GM12865 (cell line): ENCODE data around the gene TCERG1L.

ENCODE experiments used
- DNase-seq: peaks from one replicate; pipeline ENCODE4 v3.0.0; 2010; ENCODE audit warnings: low read depth
- H3K4me3 ChIP-seq: 2 replicates; pipeline ENCODE4 v1.5.1; 2011; ENCODE audit warnings: mild to moderate bottlenecking, low read depth, low read length, control low read depth
- CTCF ChIP-seq: IDR thresholded peaks from 2 replicates; pipeline ENCODE4 v1.5.1; 2011; ENCODE audit warnings: low read length, control low read depth, low read depth, inconsistent platforms; ENCODE audit not compliant: insufficient read depth; ENCODE audit errors: missing control alignments

The TCERG1L gene

DNA sequence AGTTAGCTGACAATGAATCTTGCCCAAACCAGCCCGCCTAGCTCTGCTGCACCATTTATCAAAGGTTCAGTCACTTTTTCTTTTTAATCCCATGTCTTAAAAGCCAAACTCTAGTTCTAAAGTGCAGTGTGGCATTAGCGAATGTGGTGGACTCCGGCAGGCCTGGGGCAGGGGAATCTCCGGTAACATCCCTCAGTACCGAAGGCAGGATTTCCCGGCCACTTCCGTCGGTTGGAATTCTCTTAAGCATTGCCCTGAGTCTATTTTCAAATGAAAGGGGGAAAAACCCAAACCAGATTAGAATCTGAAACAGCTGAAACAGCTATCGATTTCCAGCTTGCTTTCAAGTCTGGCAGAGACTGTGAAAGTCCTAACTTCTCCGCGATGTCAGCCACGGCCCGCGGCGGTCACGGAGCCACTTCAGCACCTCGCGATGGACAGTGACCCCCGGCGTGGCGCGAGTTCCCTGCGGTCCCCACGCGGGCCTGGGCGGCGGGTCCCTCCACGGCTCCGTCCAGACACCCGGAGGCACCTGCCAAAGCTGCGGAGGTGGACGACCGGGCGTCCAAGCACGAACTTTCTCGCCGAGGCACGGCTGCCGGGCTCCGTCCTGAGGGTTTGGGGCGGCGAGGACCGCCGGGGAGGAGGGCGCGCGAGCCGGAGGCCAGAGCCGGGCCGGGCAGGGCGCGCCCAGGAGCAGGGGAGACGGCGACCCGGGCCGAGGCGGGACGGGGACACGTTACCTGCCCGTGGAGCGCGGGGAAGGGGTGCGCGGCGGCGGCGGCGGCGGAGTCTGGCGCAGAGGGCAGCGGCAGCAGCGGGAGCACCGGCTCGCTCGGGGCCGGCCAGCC is 745 bp downstream of the TCERG1L start:
- no peak overlapping the region for H3K4me3 ChIP-seq
- DNase-seq = no peak
- TF ChIP-seq CTCF = no peak

- DNase-seq = no peak
- TF ChIP-seq CTCF = no peak
- H3K4me3 ChIP-seq = no peak overlapping the region
These were observed 1.4 kb downstream of the TCERG1L start for GRCh38 chr10:131310142-131310541.

DNA sequence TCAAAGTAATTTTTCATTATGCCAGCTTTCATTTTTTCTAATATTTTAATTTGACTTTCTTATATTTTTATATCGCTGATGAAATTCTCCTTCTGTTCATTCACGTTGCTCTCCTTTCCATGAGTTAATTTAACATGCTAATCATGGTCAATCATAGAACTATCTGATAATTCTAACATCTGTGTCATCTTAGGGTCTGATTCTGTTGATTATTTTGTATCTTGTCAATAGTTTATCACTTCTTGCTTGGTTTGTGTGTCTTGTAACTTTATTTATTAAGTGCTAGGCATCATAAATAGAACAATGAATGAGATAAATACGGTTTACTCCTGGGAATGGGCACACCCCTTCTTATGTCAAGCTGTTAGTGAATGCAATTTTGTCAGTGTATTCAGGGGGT is 11.0 kb downstream of the TCERG1L start:
- no peak for TF ChIP-seq CTCF
- H3K4me3 ChIP-seq = no peak overlapping the region
- DNase-seq = no peak

DNA sequence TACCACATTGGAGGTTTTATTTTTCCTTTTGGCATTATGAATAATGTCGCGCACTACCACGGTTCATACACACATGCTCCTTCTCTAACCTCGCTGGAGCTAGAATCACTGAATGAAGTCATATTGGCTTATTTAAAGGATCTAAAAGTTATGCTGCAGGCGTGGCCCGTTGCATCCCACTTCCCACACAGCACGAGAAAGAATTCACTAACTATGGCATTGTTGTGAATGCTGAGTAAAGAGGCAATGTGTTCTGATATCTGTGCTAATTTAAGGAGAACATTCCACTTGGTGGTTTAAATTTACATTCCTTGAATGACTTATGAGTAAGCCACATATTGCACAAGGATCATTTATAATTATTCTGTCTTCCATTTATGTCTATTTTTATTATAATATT is 20.7 kb downstream of the TCERG1L start:
- H3K4me3 ChIP-seq = no peak overlapping the region
- DNase-seq = no peak
- TF ChIP-seq CTCF = no peak

- no peak for TF ChIP-seq CTCF
- no peak for DNase-seq
- H3K4me3 ChIP-seq = no peak overlapping the region
These were observed 22.9 kb downstream of the TCERG1L start for GRCh38 chr10:131288648-131289047.

DNA sequence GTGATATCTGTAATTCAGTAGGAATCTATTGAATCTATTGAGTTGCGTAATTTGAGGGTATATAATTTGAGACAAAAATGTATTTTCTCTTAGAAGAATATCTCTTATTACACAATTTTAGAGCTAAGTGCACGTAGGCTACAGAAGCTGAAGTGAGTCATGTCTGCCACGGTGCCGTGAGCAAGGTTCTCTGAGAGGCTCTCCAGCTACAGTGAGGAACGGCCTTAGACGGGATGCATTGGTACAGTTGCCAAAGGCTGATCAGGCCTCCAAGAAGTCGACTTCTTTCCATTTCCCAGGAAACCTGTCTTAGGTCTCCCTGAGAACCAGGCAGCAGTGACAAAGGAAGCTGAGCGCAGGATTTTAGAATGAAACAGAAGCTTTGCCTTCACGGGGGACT is 28.6 kb downstream of the TCERG1L start:
- no peak overlapping the region for H3K4me3 ChIP-seq
- TF ChIP-seq CTCF = no peak
- DNase-seq = no peak

GRCh38 chr10:131280101-131280500 is 31.4 kb downstream of the TCERG1L start:
- no peak overlapping the region for H3K4me3 ChIP-seq
- no peak for TF ChIP-seq CTCF
- no peak for DNase-seq
